ENCODE results near the gene DAP. TPM values are rescaled to one million over a fixed set of nuclear protein-coding genes. Genes with fewer than 3 reads are reported as not detected.

Gene DAP
- total RNA-seq, 1 experiment from 2014 or later: 95.9 TPM

DNA sequence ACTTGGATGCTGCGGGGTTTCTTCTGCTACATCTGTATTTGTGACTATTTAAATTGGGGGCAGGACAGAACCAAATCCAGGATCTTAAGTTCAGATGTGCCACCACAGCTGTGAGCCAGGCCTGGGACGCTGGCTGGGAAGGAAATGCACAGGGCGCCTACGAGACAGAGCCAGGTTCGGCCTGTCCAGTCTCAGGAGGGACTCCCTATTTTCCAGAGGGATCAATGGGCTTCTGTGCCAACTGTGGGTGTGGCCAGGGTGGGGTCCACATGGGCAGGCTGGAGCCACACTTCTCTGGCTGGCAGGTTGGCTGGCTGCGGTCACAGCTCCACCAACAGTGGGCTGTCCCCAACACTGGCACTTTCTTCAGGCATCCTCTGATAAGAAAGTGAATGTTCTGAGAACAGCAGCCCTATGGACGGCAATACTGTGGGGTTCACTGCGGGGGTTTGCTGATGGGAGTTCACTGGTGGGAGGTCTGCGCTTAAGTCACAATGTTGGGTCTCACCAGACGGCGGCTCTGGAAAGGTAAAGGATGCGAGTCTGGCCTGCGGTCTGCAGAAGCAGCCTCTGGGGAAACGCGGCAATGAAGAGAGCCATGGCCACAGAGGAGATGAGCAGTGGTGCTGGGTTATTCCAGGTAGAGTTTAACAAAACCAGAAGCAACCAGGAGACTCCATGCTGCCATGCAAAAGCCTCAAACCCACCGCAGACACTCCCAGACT is 78.1 kb downstream of the DAP start:
- H3K4me1 ChIP-seq (ENCODE audit: insufficient read depth, low read length, poor library complexity, severe bottlenecking): no peaks in the 10 kb centered on the region
- no peaks in the 10 kb centered on the region for H3K9me3 ChIP-seq (ENCODE audit: low read depth, low read length, poor library complexity, severe bottlenecking)
- H3K27me3 ChIP-seq (replicated peaks; ENCODE audit: insufficient read depth, low read depth, low read length, poor library complexity): no peaks in the 10 kb centered on the region
- H3K4me3 ChIP-seq (ENCODE audit: low read depth, low read length, poor library complexity, severe bottlenecking): no peak overlapping the region
- BruUV-seq (replicated peaks): no TSS peak
- CTCF ChIA-PET: no interaction called here
- TF ChIP-seq, protein P1, sequence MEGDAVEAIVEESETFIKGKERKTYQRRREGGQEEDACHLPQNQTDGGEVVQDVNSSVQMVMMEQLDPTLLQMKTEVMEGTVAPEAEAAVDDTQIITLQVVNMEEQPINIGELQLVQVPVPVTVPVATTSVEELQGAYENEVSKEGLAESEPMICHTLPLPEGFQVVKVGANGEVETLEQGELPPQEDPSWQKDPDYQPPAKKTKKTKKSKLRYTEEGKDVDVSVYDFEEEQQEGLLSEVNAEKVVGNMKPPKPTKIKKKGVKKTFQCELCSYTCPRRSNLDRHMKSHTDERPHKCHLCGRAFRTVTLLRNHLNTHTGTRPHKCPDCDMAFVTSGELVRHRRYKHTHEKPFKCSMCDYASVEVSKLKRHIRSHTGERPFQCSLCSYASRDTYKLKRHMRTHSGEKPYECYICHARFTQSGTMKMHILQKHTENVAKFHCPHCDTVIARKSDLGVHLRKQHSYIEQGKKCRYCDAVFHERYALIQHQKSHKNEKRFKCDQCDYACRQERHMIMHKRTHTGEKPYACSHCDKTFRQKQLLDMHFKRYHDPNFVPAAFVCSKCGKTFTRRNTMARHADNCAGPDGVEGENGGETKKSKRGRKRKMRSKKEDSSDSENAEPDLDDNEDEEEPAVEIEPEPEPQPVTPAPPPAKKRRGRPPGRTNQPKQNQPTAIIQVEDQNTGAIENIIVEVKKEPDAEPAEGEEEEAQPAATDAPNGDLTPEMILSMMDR (conservative IDR thresholded peaks at IDR 0.05; ENCODE audit: low read depth, low read length): no peak
- no peak for TF ChIP-seq EZH2 (IDR thresholded peaks at IDR 0.05; ENCODE audit: borderline replicate concordance, low read depth, low read length, poor library complexity, severe bottlenecking)
- POLR2A ChIA-PET (ENCODE audit: low non-redundant PET): no interaction called here
- H3K27ac ChIP-seq (ENCODE audit: low read depth, low read length, poor library complexity, severe bottlenecking): no peak overlapping the region
- intact Hi-C loops (cut with micrococcal nuclease; ENCODE audit: unreplicated experiment): no loop called here
- no peak for DNase-seq (ENCODE audit: low spot score)
- peaks cover 13% of the 10 kb centered on the region for H3K36me3 ChIP-seq (ENCODE audit: insufficient read depth, low read length, poor library complexity, severe bottlenecking)

DNA sequence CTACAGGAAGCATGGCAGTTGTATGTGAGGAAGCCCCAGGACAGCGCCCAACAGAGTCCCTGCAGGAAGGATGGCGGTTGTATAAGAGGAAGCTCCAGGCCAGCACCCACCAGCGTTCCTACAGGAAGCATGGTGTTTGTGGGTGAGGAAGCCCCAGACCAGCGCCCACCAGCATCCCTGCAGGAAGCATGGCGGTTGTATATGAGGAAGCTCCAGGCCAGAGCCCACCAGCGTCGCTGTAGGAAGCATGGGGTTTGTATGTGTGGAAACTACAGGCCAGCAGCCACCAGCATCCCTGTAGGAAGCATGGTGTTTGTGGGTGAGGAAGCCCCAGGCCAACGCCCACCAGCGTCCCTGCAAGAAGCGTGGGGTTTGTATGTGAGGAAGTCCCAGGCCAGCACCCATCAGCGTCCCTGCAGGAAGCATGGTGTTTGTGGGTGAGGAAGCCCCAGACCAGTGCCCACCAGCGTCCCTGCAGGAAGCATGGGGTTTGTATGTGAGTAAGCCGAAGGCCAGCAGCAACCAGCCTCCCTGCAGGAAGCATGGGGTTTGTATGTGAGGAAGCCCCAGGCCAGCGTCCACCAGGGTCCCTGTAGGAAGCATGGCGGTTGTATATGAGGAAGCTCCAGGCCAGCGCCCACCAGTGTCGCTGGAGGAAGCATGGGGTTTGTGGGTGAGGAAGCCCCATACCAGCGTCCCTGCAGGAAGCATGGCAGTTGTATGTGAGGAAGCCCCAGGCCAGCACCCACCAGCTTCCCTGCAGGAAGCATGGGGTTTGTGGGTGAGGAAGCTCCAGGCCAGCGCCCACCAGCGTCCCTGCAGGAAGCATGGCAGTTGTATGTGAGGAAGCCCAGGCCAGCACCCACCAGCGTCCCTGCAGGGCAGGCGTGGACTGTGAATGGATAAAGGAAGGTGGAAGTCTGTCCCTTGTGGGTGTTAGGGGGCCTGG is 79.0 kb downstream of the DAP start:
- Histone ChIP-seq H3K27me3 (replicated peaks; ENCODE audit: insufficient read depth, low read depth, low read length, poor library complexity) (no peaks in the 10 kb centered on the region), H3K36me3 (ENCODE audit: insufficient read depth, low read length, poor library complexity, severe bottlenecking) (peaks cover 9% of the 10 kb centered on the region), H3K4me1 (ENCODE audit: insufficient read depth, low read length, poor library complexity, severe bottlenecking) (no peaks in the 10 kb centered on the region), H3K4me3 (ENCODE audit: low read depth, low read length, poor library complexity, severe bottlenecking) (no peak overlapping the region), H3K27ac (ENCODE audit: low read depth, low read length, poor library complexity, severe bottlenecking) (no peak overlapping the region), H3K9me3 (ENCODE audit: low read depth, low read length, poor library complexity, severe bottlenecking) (no peaks in the 10 kb centered on the region)
- ChIA-PET POLR2A (ENCODE audit: low non-redundant PET) (no interaction called here), CTCF (no interaction called here)
- no peak for DNase-seq (ENCODE audit: low spot score)
- no TSS peak for BruUV-seq (replicated peaks)
- intact Hi-C loops (cut with micrococcal nuclease; ENCODE audit: unreplicated experiment): no loop called here
- no peak for TF ChIP-seq EZH2 (IDR thresholded peaks at IDR 0.05; ENCODE audit: borderline replicate concordance, low read depth, low read length, poor library complexity, severe bottlenecking)
- TF ChIP-seq, protein P1 (conservative IDR thresholded peaks at IDR 0.05; ENCODE audit: low read depth, low read length): no peak

DNA sequence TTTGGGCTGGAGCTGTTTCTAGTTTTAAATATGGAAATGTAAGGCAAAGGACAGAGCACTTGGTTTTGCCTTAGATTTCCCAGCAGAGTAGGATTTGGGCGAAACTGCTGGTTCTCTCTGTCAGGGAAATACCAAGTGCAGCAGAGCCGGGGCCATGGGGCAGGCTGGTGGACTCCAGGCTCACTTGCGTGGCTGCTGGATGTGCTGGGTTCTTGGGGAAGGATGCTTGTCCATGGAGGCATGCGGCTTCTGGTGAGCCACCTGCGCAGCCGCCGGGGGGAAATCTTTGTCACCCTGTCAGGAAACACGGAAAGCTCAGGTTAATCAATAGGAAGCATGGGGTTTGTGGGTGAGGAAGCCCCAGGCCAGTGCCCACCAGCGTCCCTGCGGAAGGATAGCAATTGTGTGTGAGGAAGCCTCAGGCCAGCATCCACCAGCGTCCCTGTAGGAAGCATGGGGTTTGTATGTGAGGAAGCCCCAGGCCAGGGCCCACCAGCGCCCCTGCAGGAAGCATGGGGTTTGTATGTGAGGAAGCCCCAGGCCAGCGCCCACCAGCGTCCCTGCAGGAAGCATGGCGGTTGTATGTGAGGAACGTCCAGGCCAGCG is 80.1 kb downstream of the DAP start:
- BruUV-seq (replicated peaks): no TSS peak
- H3K4me3 ChIP-seq (ENCODE audit: low read depth, low read length, poor library complexity, severe bottlenecking): no peak overlapping the region
- peaks cover 7% of the 10 kb centered on the region for H3K36me3 ChIP-seq (ENCODE audit: insufficient read depth, low read length, poor library complexity, severe bottlenecking)
- no peaks in the 10 kb centered on the region for H3K27me3 ChIP-seq (replicated peaks; ENCODE audit: insufficient read depth, low read depth, low read length, poor library complexity)
- CTCF ChIA-PET: no interaction called here
- intact Hi-C loops (cut with micrococcal nuclease; ENCODE audit: unreplicated experiment): no loop called here
- no peaks in the 10 kb centered on the region for H3K4me1 ChIP-seq (ENCODE audit: insufficient read depth, low read length, poor library complexity, severe bottlenecking)
- POLR2A ChIA-PET (ENCODE audit: low non-redundant PET): no interaction called here
- DNase-seq (ENCODE audit: low spot score): no peak
- H3K9me3 ChIP-seq (ENCODE audit: low read depth, low read length, poor library complexity, severe bottlenecking): no peaks in the 10 kb centered on the region
- no peak overlapping the region for H3K27ac ChIP-seq (ENCODE audit: low read depth, low read length, poor library complexity, severe bottlenecking)
- TF ChIP-seq EZH2 (IDR thresholded peaks at IDR 0.05; ENCODE audit: borderline replicate concordance, low read depth, low read length, poor library complexity, severe bottlenecking): no peak
- TF ChIP-seq, protein P1 (conservative IDR thresholded peaks at IDR 0.05; ENCODE audit: low read depth, low read length): no peak

Measured in A673 (cell line).